ENCODE data around the gene IHH.

The IHH gene

GRCh38 chr2:219037783-219038499 is 22.8 kb downstream of the IHH start:
- no peak for DNase-seq

GRCh38 chr2:219035942-219036341 is 24.8 kb downstream of the IHH start:
- no peak for DNase-seq

GRCh38 chr2:219034823-219035222 is 25.9 kb downstream of the IHH start:
- no peak for DNase-seq

- DNase-seq: no peak
These were observed 28.5 kb downstream of the IHH start for GRCh38 chr2:219032051-219032745.

GRCh38 chr2:219031005-219031738 is 29.5 kb downstream of the IHH start:
- DNase-seq: no peak

- DNase-seq: no peak
These were observed 30.4 kb downstream of the IHH start for GRCh38 chr2:219030177-219030940.

GRCh38 chr2:219029829-219030165 is 30.9 kb downstream of the IHH start:
- DNase-seq: peak; percentile 76

- no peak for DNase-seq
These were observed 31.5 kb downstream of the IHH start for GRCh38 chr2:219028996-219029828.

GRCh38 chr2:219028141-219028540 is 32.6 kb downstream of the IHH start:
- DNase-seq: no peak

- DNase-seq: no peak
These were observed 33.1 kb downstream of the IHH start for GRCh38 chr2:219027511-219028055.

- no peak for DNase-seq
These were observed 33.8 kb downstream of the IHH start for GRCh38 chr2:219026946-219027345.

- DNase-seq: no peak
These were observed 34.8 kb downstream of the IHH start for GRCh38 chr2:219025637-219026585.

- no peak for DNase-seq
These were observed 36.7 kb downstream of the IHH start for GRCh38 chr2:219024059-219024458.

- no peak for DNase-seq
These were observed 37.6 kb downstream of the IHH start for GRCh38 chr2:219023045-219023605.

- no peak for DNase-seq
These were observed 38.1 kb downstream of the IHH start for GRCh38 chr2:219022616-219023015.

GRCh38 chr2:219022041-219022440 is 38.7 kb downstream of the IHH start:
- no peak for DNase-seq

GRCh38 chr2:219021591-219021990 is 39.1 kb downstream of the IHH start:
- DNase-seq: no peak

GRCh38 chr2:219020604-219021365 is 39.9 kb downstream of the IHH start:
- no peak for DNase-seq

- DNase-seq: no peak
These were observed 41.3 kb downstream of the IHH start for GRCh38 chr2:219019436-219019835.

- no peak for DNase-seq
These were observed 42.0 kb downstream of the IHH start for GRCh38 chr2:219018726-219019125.
